Naive B cell (primary cell): Measurements from ENCODE around the gene EFTUD2. TPM values are rescaled to one million over a fixed set of nuclear protein-coding genes. Genes with fewer than 3 reads are reported as not detected.

Source experiments
- ATAC-seq, 2 donors: fragments of 150-1000 bp; cut with Tn5 transposase; 2 replicates each; pipeline ENCODE4 v1.10.0; 2021; ENCODE audit warnings: low read depth in 2 of 2, mild to moderate bottlenecking in 2 of 2, moderate library complexity in 2 of 2
- DNase-seq: peaks from one replicate; pipeline ENCODE4 v3.0.0; 2022
- H3K27ac Mint-ChIP-seq, 6 donors: one replicate each; pipeline ENCODE4 v1.8.0; 2020 to 2022; ENCODE audit warnings: mild to moderate bottlenecking in 6 of 6, mixed read lengths in 6 of 6, moderate library complexity in 5 of 6, inconsistent platforms in 2 of 6
- H3K27me3 Mint-ChIP-seq, 3 donors: one replicate each; pipeline ENCODE4 v1.8.0; 2021 to 2022; ENCODE audit warnings: mixed read lengths in 3 of 3, mild to moderate bottlenecking in 1 of 3
- H3K36me3 Mint-ChIP-seq, 2 donors: one replicate each; pipeline ENCODE4 v1.8.0; 2020 to 2022; ENCODE audit warnings: mixed read lengths in 2 of 2, inconsistent platforms in 1 of 2, mild to moderate bottlenecking in 1 of 2
- H3K4me1 Mint-ChIP-seq, 3 donors: one replicate each; pipeline ENCODE4 v1.8.0; 2020 to 2022; ENCODE audit warnings: mixed read lengths in 3 of 3, inconsistent platforms in 1 of 3, mild to moderate bottlenecking in 1 of 3, moderate library complexity in 1 of 3
- H3K4me3 Mint-ChIP-seq, 8 donors: one replicate each; pipeline ENCODE4 v1.8.0; 2020 to 2022; ENCODE audit warnings: mild to moderate bottlenecking in 8 of 8, mixed read lengths in 8 of 8, moderate library complexity in 8 of 8, inconsistent platforms in 2 of 8
- H3K9me3 Mint-ChIP-seq, 7 donors: one replicate each; pipeline ENCODE4 v1.8.0; 2020 to 2022; ENCODE audit warnings: mixed read lengths in 7 of 7, mild to moderate bottlenecking in 5 of 7, inconsistent platforms in 2 of 7, moderate library complexity in 1 of 7
- polyA plus RNA-seq, 6 donors: library from polyadenylated mRNA; unstranded; fragments of 300-500 nt; fragmentation: Illumina TruSeq; gene quantifications; one replicate each; pipeline ENCODE4 v1.2.3, GENCODE V29; 2021; ENCODE audit warnings: low read depth in 6 of 6

Gene EFTUD2
- polyA plus RNA-seq, 6 donors from 2014 or later: 45.4 to 92.7 (median 66.5) TPM

- Mint-ChIP-seq H3K36me3 (no peaks in the 10 kb centered on the region), H3K9me3 (no peaks in the 10 kb centered on the region), H3K4me1 (no peaks in the 10 kb centered on the region), H3K4me3 (no peak overlapping the region), H3K27ac (no peak overlapping the region), H3K27me3 (peaks cover 4 to 6% (median 6%) of the 10 kb centered on the region in 3 donors)
- ATAC-seq (no peak), DNase-seq (no peak)
Observed at GRCh38 chr17:44807817-44808155, 91.5 kb downstream of the EFTUD2 start.

- ATAC-seq (no peak), DNase-seq (no peak)
- Mint-ChIP-seq H3K27ac (no peak overlapping the region), H3K4me1 (no peaks in the 10 kb centered on the region), H3K9me3 (no peaks in the 10 kb centered on the region), H3K4me3 (no peak overlapping the region), H3K27me3 (peaks cover 4 to 6% (median 6%) of the 10 kb centered on the region in 3 donors), H3K36me3 (no peaks in the 10 kb centered on the region)
Observed at GRCh38 chr17:44807093-44807816, 92.0 kb downstream of the EFTUD2 start.

- Mint-ChIP-seq H3K4me1 (no peaks in the 10 kb centered on the region), H3K9me3 (no peaks in the 10 kb centered on the region), H3K36me3 (no peaks in the 10 kb centered on the region), H3K27ac (no peak overlapping the region), H3K27me3 (peaks cover 4 to 6% (median 6%) of the 10 kb centered on the region in 3 donors), H3K4me3 (no peak overlapping the region)
- ATAC-seq (no peak), DNase-seq (no peak)
Observed at GRCh38 chr17:44804302-44805089, 94.7 kb downstream of the EFTUD2 start.

GRCh38 chr17:44801880-44802279 lies 97.4 kb downstream of the EFTUD2 start:
- Mint-ChIP-seq H3K27ac (no peak overlapping the region), H3K4me1 (no peaks in the 10 kb centered on the region), H3K9me3 (no peaks in the 10 kb centered on the region), H3K36me3 (no peaks in the 10 kb centered on the region), H3K27me3 (peaks cover 1 to 6% (median 3%) of the 10 kb centered on the region in 3 donors), H3K4me3 (no peak overlapping the region)
- DNase-seq (no peak), ATAC-seq (no peak)

Other genes starting within 250 kb of the EFTUD2 start
- gene MEIOC, start 243.0 kb downstream of the EFTUD2 start, polyA plus RNA-seq: under 1 TPM in 5 of 6 donors, not detected in 1; 0.10 to 0.73 (median 0.43) TPM
- 10 to 100 TPM in 4 of 6 donors, 1 to 10 TPM in 2; 3.7 to 13.8 (median 11.1) TPM for gene CCDC43, start 209.7 kb downstream of the EFTUD2 start, polyA plus RNA-seq
- gene DBF4B, start 190.8 kb downstream of the EFTUD2 start, polyA plus RNA-seq: 1 to 10 TPM in 3 of 6 donors, under 1 TPM in 3; 0.40 to 1.7 (median 0.79) TPM
- under 1 TPM in 1 of 6 donors, not detected in 5; 0.13 TPM for gene ADAM11, start 140.5 kb downstream of the EFTUD2 start, polyA plus RNA-seq
- gene GJC1, start 69.2 kb downstream of the EFTUD2 start, polyA plus RNA-seq: not detected
- not detected for gene HIGD1B, start 51.6 kb downstream of the EFTUD2 start, polyA plus RNA-seq
- gene GFAP, start 16.1 kb upstream of the EFTUD2 start, polyA plus RNA-seq: under 1 TPM in 5 of 6 donors, not detected in 1; 0.30 to 0.83 (median 0.66) TPM
- gene KIF18B, start 48.3 kb upstream of the EFTUD2 start, polyA plus RNA-seq: not detected
- not detected for gene C1QL1, start 68.9 kb upstream of the EFTUD2 start, polyA plus RNA-seq
- 10 to 100 TPM in 4 of 6 donors, 1 to 10 TPM in 2; 3.1 to 15.5 (median 11.1) TPM for gene DCAKD, start 152.2 kb upstream of the EFTUD2 start, polyA plus RNA-seq
- 10 to 100 TPM; 29.2 to 98.6 (median 55.5) TPM for gene NMT1, start 161.9 kb upstream of the EFTUD2 start, polyA plus RNA-seq
- gene PLCD3, start 233.1 kb upstream of the EFTUD2 start, polyA plus RNA-seq: not detected
- gene ACBD4, start 236.2 kb upstream of the EFTUD2 start, polyA plus RNA-seq: 10 to 100 TPM; 15.4 to 27.1 (median 20.4) TPM
- 1 to 10 TPM; 3.2 to 5.3 (median 4.1) TPM for gene HEXIM1, start 249.0 kb upstream of the EFTUD2 start, polyA plus RNA-seq